AG09309 (cell line): ENCODE results near the gene NMNAT2.

ENCODE experiments used
- DNase-seq: peaks from one replicate; pipeline ENCODE4 v3.0.0-alpha.2; 2010; ENCODE audit warnings: low read depth
- H3K4me3 ChIP-seq: 2 replicates; pipeline ENCODE4 v1.5.1; 2011; ENCODE audit warnings: mild to moderate bottlenecking, low read depth, low read length, moderate library complexity; ENCODE audit not compliant: control insufficient read depth
- TF ChIP-seq, protein P1 (sequence below): IDR thresholded peaks from 2 replicates; pipeline ENCODE4 v1.5.1; 2011; ENCODE audit warnings: mild to moderate bottlenecking, low read depth, low read length, inconsistent platforms; ENCODE audit not compliant: insufficient read depth, control insufficient read depth; ENCODE audit errors: missing control alignments

Gene NMNAT2

DNA sequence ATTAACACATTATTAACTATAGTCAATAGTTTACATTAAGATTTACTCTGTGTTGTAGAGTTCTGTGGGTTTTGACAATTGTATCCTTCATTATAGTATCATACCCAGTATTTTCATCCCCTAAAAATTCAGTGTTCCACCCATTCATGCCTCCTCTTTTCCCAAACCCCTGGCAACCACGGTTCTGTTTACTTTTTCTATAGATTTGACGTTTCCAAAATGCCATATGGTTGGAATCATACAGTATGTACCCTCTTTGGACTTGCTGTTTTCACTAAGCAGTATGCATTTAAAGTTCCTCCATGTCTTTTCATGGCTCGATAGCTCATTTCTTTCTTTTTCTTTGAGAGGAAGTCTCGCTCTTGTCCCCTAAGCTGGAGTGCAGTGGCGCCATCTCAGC, 122.7 kb downstream of the NMNAT2 start:
- DNase-seq: no peak
- H3K4me3 ChIP-seq: no peak overlapping the region
- TF ChIP-seq, protein P1, sequence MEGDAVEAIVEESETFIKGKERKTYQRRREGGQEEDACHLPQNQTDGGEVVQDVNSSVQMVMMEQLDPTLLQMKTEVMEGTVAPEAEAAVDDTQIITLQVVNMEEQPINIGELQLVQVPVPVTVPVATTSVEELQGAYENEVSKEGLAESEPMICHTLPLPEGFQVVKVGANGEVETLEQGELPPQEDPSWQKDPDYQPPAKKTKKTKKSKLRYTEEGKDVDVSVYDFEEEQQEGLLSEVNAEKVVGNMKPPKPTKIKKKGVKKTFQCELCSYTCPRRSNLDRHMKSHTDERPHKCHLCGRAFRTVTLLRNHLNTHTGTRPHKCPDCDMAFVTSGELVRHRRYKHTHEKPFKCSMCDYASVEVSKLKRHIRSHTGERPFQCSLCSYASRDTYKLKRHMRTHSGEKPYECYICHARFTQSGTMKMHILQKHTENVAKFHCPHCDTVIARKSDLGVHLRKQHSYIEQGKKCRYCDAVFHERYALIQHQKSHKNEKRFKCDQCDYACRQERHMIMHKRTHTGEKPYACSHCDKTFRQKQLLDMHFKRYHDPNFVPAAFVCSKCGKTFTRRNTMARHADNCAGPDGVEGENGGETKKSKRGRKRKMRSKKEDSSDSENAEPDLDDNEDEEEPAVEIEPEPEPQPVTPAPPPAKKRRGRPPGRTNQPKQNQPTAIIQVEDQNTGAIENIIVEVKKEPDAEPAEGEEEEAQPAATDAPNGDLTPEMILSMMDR: no peak

DNA sequence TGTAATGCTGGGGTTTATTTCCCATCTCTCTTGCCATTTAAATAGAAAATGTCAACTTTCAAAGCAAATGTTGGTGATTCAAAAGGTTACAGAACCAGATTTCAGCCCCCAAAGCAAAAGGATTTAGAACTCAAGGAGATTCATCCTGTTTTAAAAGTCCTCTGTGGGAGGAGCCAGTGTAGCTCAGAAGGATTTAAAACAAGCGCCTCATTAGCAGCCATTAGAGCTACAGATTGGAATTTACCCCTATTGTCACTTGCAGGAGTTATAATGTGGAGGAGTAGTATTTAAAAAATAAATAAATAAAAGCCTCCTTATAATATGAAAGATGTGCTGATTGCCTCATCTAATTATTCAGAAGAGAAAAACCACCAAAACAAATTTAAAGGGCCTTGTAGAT, 124.3 kb downstream of the NMNAT2 start:
- no peak for DNase-seq
- H3K4me3 ChIP-seq: no peak overlapping the region
- TF ChIP-seq, protein P1: no peak

DNA sequence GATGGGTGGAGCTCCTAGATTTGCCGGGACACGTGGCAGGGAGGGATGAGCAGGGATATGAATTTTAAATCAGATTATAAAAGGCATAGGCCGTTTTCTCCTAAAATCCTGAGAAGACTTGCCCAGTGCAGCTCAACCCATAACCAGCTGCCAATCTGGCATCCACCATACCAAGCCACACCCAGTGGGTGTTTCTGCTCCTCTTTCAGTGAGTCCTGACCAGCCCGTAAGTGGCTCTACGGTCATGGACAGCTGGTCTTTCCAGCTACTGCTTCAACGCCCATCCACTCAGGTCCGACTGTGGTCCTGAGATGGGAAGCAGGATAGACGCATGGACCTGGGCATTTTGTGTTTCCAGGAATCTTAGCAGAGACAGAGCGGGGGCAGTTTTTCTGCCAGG, 124.9 kb downstream of the NMNAT2 start:
- TF ChIP-seq, protein P1: no peak
- no peak overlapping the region for H3K4me3 ChIP-seq
- no peak for DNase-seq

DNA sequence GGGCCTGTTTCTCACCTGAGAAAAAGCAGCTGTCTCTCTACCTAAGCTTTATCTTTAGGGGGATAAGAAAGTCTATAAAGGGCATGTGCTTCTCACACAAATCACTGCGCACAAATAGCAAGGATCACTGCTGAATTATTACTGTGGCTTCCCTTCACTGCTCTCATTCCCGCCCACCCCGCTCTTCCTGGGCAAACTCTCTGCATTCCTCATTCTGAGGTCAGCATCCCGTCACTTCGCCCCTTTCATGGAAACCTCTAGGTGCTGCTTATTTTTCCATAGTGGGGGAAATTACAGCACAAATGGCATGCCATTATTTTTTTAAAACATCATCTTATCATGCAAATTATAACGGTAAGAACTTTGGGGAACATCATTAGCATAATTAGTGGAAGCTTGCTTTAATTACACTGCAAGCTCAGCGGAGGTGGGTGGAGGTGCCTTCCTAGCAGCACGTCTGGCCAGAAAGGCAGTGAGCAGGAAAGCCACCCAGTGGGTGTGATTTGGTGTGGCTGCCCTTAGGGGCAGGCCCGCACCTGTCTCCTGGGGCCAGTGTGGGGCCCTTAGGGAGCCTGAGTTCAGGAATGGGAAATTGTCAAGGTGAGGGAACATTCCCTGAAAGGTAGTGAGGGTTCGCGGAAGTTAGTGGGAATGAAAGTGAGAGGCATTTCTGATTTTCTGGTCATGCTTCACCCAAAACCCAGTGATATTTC, 126.2 kb downstream of the NMNAT2 start:
- TF ChIP-seq, protein P1: no peak
- DNase-seq: no peak
- no peak overlapping the region for H3K4me3 ChIP-seq

DNA sequence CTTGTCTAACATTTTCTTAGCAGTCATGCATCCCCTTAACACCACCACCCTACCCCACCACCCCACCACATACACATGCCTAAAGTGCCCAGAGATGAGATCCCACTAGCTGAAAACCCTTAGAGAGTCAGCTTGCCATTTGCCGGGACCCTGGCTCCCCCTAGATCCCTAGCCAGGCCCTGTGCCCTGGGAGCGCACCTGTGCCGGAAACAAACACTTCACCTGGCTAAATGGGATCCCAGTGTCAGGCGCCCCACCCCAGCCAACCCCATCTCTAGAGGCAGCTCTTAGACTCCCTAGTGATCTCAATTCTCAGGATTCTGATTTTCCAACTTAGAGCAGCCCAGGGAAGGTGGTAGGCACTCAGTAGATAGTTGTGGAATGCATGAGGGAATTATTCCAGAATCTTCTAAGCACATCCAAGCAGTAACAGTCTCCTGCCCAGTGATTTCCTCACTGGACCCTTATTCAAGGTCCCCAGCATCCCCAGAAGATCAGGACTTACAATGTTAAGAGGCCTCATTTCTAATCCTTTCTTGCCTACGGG, 126.9 kb downstream of the NMNAT2 start:
- DNase-seq: no peak
- TF ChIP-seq, protein P1: no peak
- no peak overlapping the region for H3K4me3 ChIP-seq

DNA sequence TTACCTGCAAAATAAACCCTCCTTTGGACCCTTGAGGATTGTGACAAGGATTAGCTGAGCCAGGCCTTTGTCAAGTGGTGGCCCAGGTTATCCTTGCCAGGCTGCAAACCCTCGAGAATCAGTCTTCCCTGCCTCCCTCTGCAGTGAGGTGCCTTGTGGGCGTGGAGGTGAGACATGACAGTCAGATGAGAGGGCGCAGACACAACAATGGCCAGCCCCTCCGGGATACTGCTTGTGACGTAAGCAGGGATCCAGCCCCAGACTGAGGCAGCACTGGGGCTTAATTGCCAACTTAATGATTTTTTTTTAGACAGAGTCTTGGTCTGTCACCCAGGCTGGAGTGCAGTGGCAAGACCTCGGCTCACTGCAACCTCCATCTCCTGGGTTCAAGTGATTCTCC, 127.6 kb downstream of the NMNAT2 start:
- no peak overlapping the region for H3K4me3 ChIP-seq
- TF ChIP-seq, protein P1: no peak
- DNase-seq: no peak
